ENCODE measurements around the gene GPR132.
"Not testable (repeated sequence)": the region's sequence is repeated elsewhere in the genome, so short reads cannot be mapped to it uniquely, and the experiment has no call there.

Gene GPR132

GRCh38 chr14:105091054-105091516 lies 25.9 kb upstream of the GPR132 start:
- DNase-seq, result no peak

DNA sequence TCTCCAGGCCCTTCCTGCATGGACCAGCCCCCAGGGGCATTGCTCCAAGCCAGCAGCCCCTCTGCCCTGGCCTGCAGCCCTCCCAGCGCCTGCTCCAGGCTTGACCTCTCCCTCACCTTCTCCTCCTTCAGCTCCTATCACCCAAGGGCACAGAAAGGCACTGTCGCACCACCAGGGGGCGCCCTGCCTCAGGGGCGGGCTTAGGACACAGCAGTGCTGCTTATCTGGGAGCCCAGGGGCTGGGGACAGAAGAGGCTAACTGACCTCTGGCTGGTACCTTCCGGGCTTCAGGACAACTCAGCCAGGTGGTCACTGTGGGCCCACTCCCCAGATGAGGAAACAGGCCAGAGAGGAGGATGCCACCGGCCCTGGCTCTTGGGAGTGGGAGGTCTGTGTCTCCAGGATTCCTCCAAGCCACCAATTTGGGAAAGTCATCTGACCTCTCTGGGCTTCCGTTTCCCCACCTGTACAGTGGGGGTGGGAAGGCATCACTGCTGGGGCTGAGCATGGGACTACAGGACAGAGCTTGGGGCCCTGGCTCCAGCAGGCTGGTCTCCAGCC lies 25.3 kb upstream of the GPR132 start:
- DNase-seq, result peak; percentile 94

GRCh38 chr14:105089746-105090492 lies 24.7 kb upstream of the GPR132 start:
- no peak for DNase-seq

GRCh38 chr14:105088812-105089745 lies 23.8 kb upstream of the GPR132 start:
- DNase-seq, result no peak

DNA sequence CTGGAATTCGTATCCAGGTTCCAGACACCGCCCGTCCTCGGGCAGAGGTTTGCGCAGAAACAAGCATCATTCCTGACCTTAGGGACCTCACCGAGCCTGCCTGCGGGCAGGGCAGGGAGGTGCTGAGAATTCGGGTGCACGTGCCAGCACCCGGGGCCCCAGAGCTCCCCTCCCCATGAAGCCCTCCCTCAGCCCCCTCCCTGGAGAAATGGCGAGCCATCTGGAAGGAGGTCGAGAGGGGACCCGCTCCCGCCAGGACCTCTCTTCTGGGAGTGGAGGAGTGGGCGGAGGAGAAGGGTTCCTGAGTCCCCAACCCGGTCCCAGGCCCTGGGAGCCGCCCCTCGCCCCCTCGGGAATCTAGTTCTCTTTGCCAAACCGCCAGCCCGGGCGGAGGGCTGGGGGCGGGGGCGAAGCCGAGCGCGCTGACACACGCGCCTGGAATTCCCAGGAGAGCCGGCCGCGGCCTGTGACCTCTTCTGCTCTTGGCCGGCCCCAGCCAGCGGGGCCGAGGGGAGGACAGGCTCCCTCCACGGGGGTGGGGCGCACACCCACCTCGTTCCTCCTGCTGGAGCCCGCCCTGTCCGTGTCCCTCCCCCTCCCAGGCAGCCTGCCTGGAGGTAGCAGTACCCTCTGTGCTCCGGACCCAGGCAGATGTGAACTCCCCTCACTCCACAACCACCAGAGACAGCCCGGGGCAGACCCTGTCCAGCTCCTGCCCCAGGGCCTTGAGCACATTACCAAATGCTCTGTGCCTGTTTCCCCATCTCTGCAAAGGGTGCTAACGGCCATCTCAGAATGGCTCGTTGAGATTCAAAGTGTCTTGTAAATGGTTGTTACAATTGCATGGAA lies 23.0 kb upstream of the GPR132 start:
- no peak for DNase-seq

DNA sequence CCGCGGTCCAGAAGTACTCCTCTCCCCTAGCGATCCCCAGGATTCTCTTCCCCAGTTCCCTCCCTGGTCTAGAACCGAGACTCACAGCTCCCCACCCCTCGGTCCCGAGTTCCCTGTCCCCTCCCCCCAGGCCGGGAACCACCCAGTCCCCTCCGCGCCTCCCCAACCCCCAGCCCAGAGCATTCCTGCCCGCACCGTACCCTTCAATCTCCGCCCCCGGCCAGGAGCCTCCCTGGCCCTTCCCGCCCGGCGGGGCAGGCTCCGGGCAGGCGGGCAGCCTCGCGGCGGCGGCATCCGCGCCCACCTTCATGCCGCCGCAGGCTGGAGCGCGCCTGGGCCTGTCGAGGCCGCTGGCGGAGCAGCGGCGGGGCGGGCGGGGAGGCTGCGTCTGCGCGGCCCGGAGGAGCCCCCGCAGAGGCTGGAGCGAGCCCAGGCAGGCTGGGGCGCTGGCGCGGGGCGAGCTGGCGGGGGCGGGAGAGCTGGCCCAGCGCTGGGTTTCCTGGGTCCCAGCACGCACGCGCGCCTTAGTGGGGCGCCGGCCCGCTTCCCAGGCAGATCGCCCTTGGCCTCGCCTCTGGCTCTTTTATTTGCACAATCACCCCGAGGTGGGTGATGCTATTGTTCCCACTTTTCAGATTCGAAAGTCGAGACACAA lies 22.2 kb upstream of the GPR132 start:
- peak in 1 of 2 experiments; percentile 53 for DNase-seq

DNA sequence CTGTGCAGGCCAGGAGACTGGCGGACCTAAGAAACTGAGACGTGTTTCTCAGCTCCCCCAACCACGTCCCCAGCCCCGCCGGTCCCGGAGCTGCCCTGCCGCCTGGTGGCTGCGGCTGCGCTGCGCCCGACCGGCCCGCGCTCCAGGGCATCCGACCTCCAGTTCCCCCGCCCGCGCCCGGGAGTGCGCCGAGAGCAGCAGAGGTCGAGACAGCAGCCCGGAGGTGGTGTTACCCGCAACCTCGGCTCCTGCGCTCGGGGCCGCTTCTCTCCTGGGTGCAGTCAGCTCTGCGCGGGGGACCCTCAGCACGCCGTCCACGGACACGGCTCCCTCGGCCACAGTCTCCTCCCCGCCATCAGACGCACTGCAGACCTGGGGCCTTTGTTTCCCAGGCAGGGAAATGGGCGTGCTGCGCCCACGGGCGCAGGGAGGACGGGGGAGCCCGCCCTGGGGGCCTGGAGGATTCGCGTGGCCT lies 21.6 kb upstream of the GPR132 start:
- peak; percentile 87 to 89 for DNase-seq

DNA sequence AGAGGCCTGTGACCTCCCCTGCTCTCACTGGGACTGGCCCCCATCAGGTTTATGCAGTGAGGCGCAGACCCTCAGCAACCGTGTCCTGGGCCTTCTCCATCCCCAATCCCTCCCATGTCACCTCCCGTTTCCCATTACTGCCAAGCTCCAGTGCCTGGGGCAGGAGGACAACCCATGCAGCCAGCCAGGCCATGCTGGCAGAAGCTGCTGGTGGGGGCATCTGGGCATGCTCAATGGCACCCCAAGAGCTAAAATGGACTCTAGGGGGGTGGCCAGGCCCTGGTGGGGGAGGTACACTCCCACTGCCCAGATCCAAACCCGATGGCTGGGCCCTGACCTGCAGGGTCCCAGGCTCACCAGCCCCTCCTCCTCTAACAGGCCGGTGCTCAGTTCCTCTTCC lies 20.5 kb upstream of the GPR132 start:
- DNase-seq, result no peak

- no peak for DNase-seq
These were observed 19.7 kb upstream of the GPR132 start for GRCh38 chr14:105084741-105085571.

- no peak for DNase-seq
These were observed 18.9 kb upstream of the GPR132 start for GRCh38 chr14:105083926-105084685.

GRCh38 chr14:105082703-105083102 lies 17.5 kb upstream of the GPR132 start:
- no peak for DNase-seq

GRCh38 chr14:105081473-105081872 lies 16.2 kb upstream of the GPR132 start:
- DNase-seq, result not testable (repeated sequence)

DNA sequence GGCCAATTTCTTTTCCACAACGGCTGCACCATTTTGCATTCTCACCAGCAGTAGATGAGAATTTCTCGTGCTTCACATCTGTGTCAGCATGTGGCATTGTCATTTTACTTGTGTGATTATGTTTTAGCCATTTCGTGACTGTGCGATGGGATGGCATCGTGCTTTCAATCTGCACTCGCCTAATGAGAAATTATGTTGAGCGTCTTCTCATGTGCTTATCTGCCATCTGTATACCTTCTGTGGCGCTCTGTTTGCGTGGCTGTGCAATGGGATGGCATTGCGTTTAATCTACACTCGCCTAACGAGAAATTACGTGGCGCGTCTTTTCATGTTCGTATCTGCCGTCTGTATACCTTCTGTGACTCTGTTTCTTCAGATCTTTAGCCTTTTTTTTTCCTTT lies 14.9 kb upstream of the GPR132 start:
- no peak for DNase-seq

DNA sequence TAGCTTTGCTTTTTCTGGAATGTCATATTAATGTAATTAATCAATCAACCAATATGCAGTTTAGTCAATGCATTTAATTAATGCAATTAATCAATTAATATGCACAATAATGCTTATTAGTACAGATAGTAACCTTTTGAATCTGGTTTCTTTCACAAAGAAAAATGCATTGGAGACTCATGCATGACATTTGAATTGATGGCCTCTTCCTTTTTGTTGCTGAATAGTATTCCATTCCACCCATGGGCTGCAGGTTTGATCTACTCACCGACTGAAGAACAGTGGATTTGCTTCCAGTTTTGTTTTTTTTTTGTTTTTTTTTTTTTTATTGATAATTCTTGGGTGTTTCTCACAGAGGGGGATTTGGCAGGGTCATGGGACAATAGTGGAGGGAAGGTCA lies 13.1 kb upstream of the GPR132 start:
- DNase-seq, result no peak

- no peak for DNase-seq
These were observed 12.4 kb upstream of the GPR132 start for GRCh38 chr14:105077649-105077995.

- DNase-seq, result no peak
These were observed 11.8 kb upstream of the GPR132 start for GRCh38 chr14:105076805-105077648.

GRCh38 chr14:105076296-105076804 lies 11.1 kb upstream of the GPR132 start:
- DNase-seq, result no peak

GRCh38 chr14:105075379-105076295 lies 10.4 kb upstream of the GPR132 start:
- DNase-seq, result no peak

Measured in activated CD4-positive, alpha-beta T cell treated with anti-CD3 and anti-CD28 coated beads, Interleukin-2, amount 50 U/mL, for 48 hours (primary cell).